ENCODE results near the gene LTO1. TPM values are rescaled to one million over a fixed set of nuclear protein-coding genes. Genes with fewer than 3 reads are reported as not detected.

Gene LTO1
- polyA plus RNA-seq, 2 of the 4 experiments (the other 2 are of a cell fraction) = 25.1 to 27.0 TPM

GRCh38 chr11:69669486-69669885, 5.7 kb downstream of the LTO1 start:
- no peak overlapping the region for H3K4me3 ChIP-seq
- peaks cover 24% of the 10 kb centered on the region for H3K4me1 ChIP-seq
- no peaks in the 10 kb centered on the region for H3K9me3 ChIP-seq
- ChIA-PET POLR2A (no interaction called here), CTCF (interaction anchor here (0.9 to 9.2 kb wide), 17 partner anchors 12 to 619 kb away, joined by 3 to 220 read pairs (median 5); partner anchors contain the start of genes CCND1 and MYEOV)
- DNase-seq (ENCODE audit: low read depth in 1 of 2, low spot score in 1 of 2) (no peak), FAIRE-seq (no peak), ATAC-seq (no peak)
- H3K4me2 ChIP-seq = no peak overlapping the region
- no peak for TF ChIP-seq ZC3H11A (IDR thresholded peaks at IDR 0.05)
- TF ChIP-seq BCL3 (IDR thresholded peaks at IDR 0.05) = no peak
- TF ChIP-seq REST (IDR thresholded peaks at IDR 0.05) = no peak
- TF ChIP-seq HOXB5 (CRISPR knock-in tag; IDR thresholded peaks at IDR 0.05) = no peak
- no peak overlapping the region; a peak in 3 of 6 replicates for H3K27ac ChIP-seq
- WGBS (ENCODE audit: missing lambda C conversion rate) = 91% methylated on average over 19 of the region's 19 CpGs

- H3K9me3 ChIP-seq = no peaks in the 10 kb centered on the region
- H3K4me3 ChIP-seq = no peak overlapping the region
- H3K27ac ChIP-seq = no peak overlapping the region
- ChIA-PET CTCF (interaction anchor here (0.5 to 9.2 kb wide), 7 partner anchors 10 to 565 kb away, joined by 3 to 220 read pairs (median 4); partner anchors contain the start of gene CCND1), POLR2A (interaction anchor here (0.6 kb wide), 1 partner anchor 18 kb away, joined by 3 read pairs; no protein-coding TSS in a partner anchor)
- H3K4me1 ChIP-seq = peaks cover 11% of the 10 kb centered on the region
- DNase-seq (ENCODE audit: low read depth in 1 of 2, low spot score in 1 of 2) (no peak), FAIRE-seq (no peak), ATAC-seq (no peak)
- no peak overlapping the region for H3K4me2 ChIP-seq
- TF ChIP-seq CEBPB (IDR thresholded peaks at IDR 0.05) (no peak), BHLHE40 (IDR thresholded peaks at IDR 0.05; ENCODE audit: low read depth, low read length) (no peak), ATOH8 (CRISPR knock-in tag; IDR thresholded peaks at IDR 0.05; ENCODE audit: low read depth) (no peak)
- 89% methylated on average over 26 of the region's 26 CpGs for WGBS (ENCODE audit: missing lambda C conversion rate)
Measured at GRCh38 chr11:69667619-69668604, 7.2 kb downstream of the LTO1 start.

- no peak overlapping the region for H3K4me3 ChIP-seq
- H3K4me2 ChIP-seq = no peak overlapping the region
- H3K9me3 ChIP-seq = no peaks in the 10 kb centered on the region
- ATAC-seq = no peak
- POLR2A ChIA-PET = no interaction called here
- TF ChIP-seq KDM5A (IDR thresholded peaks at IDR 0.05) = no peak
- TF ChIP-seq HOXA7 (CRISPR knock-in tag; IDR thresholded peaks at IDR 0.05) = no peak
- no peak for TF ChIP-seq RNF2 (IDR thresholded peaks at IDR 0.05; ENCODE audit: borderline replicate concordance, low read depth)
- no peak for TF ChIP-seq GATA3 (IDR thresholded peaks at IDR 0.05; ENCODE audit: borderline replicate concordance)
- no peak for TF ChIP-seq E2F6 (IDR thresholded peaks at IDR 0.05; ENCODE audit: borderline replicate concordance, low read depth)
- TF ChIP-seq NPAS2 (CRISPR knock-in tag; IDR thresholded peaks at IDR 0.05; ENCODE audit: borderline replicate concordance) = no peak
- no peak for TF ChIP-seq HDAC2 (IDR thresholded peaks at IDR 0.05)
- TF ChIP-seq RCOR1 (IDR thresholded peaks at IDR 0.05; ENCODE audit: low read depth, low read length) = no peak
- no peak for TF ChIP-seq SREBF2 (IDR thresholded peaks at IDR 0.05)
- TF ChIP-seq JUNB (IDR thresholded peaks at IDR 0.05) = no peak
- CTCF ChIA-PET = interaction anchor here (0.6 to 9.2 kb wide), 5 partner anchors 9 to 570 kb away, joined by 3 to 220 read pairs (median 102); partner anchors contain the start of gene CCND1
- DNase-seq (ENCODE audit: low read depth in 1 of 2, low spot score in 1 of 2) = no peak
- no peak overlapping the region for H3K27ac ChIP-seq
- 92% methylated on average over 29 of the region's 33 CpGs for WGBS (ENCODE audit: missing lambda C conversion rate)
- peaks cover 11% of the 10 kb centered on the region for H3K4me1 ChIP-seq
- no peak for FAIRE-seq
Measured at GRCh38 chr11:69666752-69667536, 8.2 kb downstream of the LTO1 start.

Data from A549 (cell line).